Thymus (tissue), 11 donors: Measurements from ENCODE around the gene NCL. TPM values are rescaled to one million over a fixed set of nuclear protein-coding genes. Genes with fewer than 3 reads are reported as not detected.

Experiments
- DNase-seq, 9 donors: peaks; one replicate each; pipeline ENCODE4 v3.0.0-alpha.2; 2013; ENCODE audit warnings: low spot score in 9 of 9, low read depth in 6 of 9, missing footprints in 1 of 9
- H3K27ac ChIP-seq, 2 donors: one replicate each; pipeline ENCODE4 v1.5.1; 2013; ENCODE audit warnings: control low read depth in 1 of 2, low read depth in 1 of 2, low read length in 1 of 2, mild to moderate bottlenecking in 1 of 2, moderate library complexity in 1 of 2
- H3K27me3 ChIP-seq, 2 donors: one replicate each; pipeline ENCODE4 v1.5.1; 2013; ENCODE audit warnings: low read length in 1 of 2; ENCODE audit not compliant: control insufficient read depth in 2 of 2, insufficient read depth in 1 of 2
- H3K36me3 ChIP-seq, 2 donors: one replicate each; pipeline ENCODE4 v1.5.1; 2013; ENCODE audit warnings: low read length in 1 of 2, mild to moderate bottlenecking in 1 of 2, moderate library complexity in 1 of 2; ENCODE audit not compliant: control insufficient read depth in 2 of 2, insufficient read depth in 2 of 2
- H3K4me1 ChIP-seq, 2 donors: one replicate each; pipeline ENCODE4 v1.5.1; 2013; ENCODE audit warnings: low read length in 2 of 2; ENCODE audit not compliant: control insufficient read depth in 2 of 2, insufficient read depth in 2 of 2
- H3K4me3 ChIP-seq, 2 donors: one replicate each; pipeline ENCODE4 v1.5.1; 2013; ENCODE audit warnings: low read length in 2 of 2, control low read depth in 1 of 2, mild to moderate bottlenecking in 1 of 2
- H3K9me3 ChIP-seq, 2 donors: one replicate each; pipeline ENCODE4 v1.5.1; 2013; ENCODE audit warnings: low read length in 1 of 2, mild to moderate bottlenecking in 1 of 2; ENCODE audit not compliant: control insufficient read depth in 2 of 2, insufficient read depth in 1 of 2
- WGBS: extraction: QIAGEN DNeasy Blood & Tissue Kit; methylation state at CpG from one replicate; pipeline ENCODE4 v1.1.7; 2013; 5-methylcytosine and 5-hydroxymethylcytosine counted together
- polyA plus RNA-seq: library from polyadenylated mRNA; stranded (reverse); fragments of 200-250 nt; gene quantifications from one replicate; pipeline ENCODE4 v1.2.3, GENCODE V29; 2013
- total RNA-seq: library from RNA; stranded (reverse); fragments of 120-200 nt; gene quantifications from one replicate; pipeline ENCODE4 v1.2.4, GENCODE V29; 2013
- donor health status: healthy.

The NCL gene
- total and polyA plus RNA-seq, 2 donors = 177 to 185 TPM

DNA sequence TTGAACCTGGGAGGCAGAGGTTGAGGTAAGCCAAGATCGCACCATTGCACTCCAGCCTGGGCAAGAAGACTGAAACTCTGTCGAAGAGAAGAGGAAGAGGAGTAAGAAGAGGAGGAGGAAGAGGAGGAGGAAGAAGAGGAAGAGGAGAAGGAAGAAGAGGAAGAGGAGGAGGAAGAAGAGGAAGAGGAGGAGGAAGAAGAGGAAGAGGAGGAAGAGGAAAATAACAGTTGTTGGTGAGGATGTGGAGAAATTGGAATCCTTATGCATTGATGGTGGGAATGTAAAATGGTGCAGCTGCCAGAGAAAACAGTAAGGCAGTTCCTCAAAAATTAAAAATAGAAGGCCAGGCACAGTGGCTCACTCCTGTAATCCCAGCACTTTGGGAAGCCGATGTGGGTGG lies 8.5 kb upstream of the NCL start:
- Histone ChIP-seq H3K4me1 (peaks cover 0 to 6% of the 10 kb centered on the region in 2 donors), H3K27me3 (no peaks in the 10 kb centered on the region), H3K36me3 (no peaks in the 10 kb centered on the region), H3K9me3 (no peaks in the 10 kb centered on the region), H3K4me3 (no peak overlapping the region), H3K27ac (no peak overlapping the region)
- no peak for DNase-seq
- WGBS = 95% methylated on average over 3 of the region's 3 CpGs

DNA sequence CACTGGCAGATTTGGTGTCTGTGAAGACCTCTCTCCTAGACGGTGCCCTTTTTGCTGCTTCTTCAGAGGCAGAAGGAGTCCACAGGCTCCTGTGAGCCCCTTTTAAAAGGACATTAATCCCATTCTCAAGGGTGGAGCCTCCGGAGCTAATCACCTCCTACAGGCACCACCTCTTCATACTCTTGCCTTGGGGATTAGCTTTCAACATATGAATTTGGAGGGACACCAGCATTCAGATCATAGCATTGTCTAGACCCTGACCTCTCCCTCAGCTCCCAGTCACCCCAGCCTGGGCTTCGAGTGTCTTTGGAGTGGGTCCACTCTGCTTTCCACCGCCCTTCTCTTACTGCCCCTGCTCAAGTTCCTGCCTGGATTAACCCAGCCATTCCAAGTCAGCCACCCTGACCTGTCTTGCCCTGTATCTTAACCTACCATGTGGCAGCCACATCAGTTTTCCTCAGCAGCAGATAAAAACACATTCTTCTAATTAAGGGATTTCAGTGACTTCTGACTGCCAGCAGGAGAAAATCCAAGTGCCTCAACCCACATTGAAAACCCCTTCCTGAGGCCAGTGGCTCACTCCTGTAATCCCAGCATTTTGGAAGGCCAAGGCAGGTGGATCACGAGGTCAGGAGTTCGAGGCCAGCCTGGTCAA lies 6.1 kb upstream of the NCL start:
- Histone ChIP-seq H3K4me1 (peaks cover under 1 to 9% of the 10 kb centered on the region in 2 donors), H3K27ac (no peak overlapping the region), H3K9me3 (no peaks in the 10 kb centered on the region), H3K4me3 (no peak overlapping the region), H3K27me3 (no peaks in the 10 kb centered on the region), H3K36me3 (no peaks in the 10 kb centered on the region)
- no peak for DNase-seq
- WGBS = 96% methylated on average over 6 of the region's 6 CpGs

DNA sequence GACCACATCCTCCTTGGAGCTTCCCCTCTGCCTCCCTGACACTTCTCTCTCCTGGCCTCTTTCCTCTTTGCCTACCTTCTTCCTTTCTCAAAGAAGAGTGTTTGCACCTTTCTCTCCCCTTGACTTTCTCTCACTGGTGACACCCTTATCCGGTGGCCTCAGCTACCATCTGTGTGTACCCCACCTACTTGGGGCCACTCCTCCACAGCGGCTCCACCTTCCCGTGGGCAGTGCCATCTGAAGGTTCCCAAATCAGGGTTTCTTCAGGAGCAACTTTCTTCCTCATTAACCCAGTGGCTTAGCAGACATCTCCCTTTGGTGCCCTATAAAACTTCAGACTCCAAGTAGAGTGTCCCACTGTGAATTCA lies 5.3 kb upstream of the NCL start:
- H3K27ac ChIP-seq = no peak overlapping the region
- peaks cover 5 to 13% of the 10 kb centered on the region in 2 donors for H3K4me1 ChIP-seq
- WGBS = 62% methylated on average over 3 of the region's 3 CpGs
- DNase-seq = no peak
- H3K36me3 ChIP-seq = no peaks in the 10 kb centered on the region
- H3K9me3 ChIP-seq = no peaks in the 10 kb centered on the region
- no peaks in the 10 kb centered on the region for H3K27me3 ChIP-seq
- no peak overlapping the region for H3K4me3 ChIP-seq

DNA sequence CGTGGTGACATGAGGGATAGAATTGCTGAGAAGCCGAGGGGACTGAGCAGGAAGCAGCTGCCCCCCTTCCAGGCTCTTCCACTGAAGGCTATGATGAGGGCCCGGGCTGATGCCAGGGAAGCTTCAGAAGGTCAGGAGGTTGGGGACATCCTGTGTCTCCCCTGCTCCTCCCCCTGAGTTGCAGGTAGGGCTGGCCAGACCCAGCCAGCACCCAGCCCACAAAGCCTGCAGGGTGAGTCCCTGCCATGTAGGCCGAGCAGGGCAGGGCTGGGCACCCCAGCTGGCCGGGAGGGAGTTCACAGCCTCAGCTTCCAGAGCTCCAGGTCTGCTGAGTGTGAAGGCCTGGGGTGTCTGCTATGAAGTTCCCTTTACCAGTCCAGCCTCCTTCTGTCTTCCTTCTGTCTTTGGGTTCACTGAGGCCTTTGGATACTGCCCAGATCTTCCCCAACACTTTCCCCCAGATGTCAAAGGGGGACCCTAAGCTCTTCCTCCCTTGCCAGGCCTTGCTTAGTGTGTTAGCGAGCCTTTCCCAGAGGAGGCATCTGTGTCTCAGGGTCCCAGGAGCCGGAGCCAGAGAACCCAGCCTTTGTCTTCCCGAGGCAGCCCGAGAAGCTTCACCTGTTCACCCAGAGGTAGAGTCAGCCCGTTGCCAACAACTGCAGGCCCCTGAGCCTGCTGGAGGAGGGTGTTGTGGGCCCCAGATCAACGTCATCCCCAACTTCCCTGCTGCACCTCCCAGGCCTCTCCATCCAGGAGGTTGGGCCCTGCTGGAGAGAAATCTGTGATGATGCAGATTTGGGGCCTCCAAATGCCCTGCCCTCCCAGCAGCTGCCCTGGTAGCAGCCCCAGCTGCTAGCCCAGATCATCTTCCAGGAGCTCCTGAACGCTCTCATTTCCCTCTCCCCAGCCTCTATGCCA lies 3.6 kb upstream of the NCL start:
- H3K27me3 ChIP-seq = no peaks in the 10 kb centered on the region
- no peak overlapping the region for H3K4me3 ChIP-seq
- H3K27ac ChIP-seq = no peak overlapping the region
- peaks cover 8 to 24% of the 10 kb centered on the region in 2 donors for H3K4me1 ChIP-seq
- no peak for DNase-seq
- 92% methylated on average over 12 of the region's 12 CpGs for WGBS
- no peaks in the 10 kb centered on the region for H3K9me3 ChIP-seq
- H3K36me3 ChIP-seq = peaks cover 0 to 5% of the 10 kb centered on the region in 2 donors

DNA sequence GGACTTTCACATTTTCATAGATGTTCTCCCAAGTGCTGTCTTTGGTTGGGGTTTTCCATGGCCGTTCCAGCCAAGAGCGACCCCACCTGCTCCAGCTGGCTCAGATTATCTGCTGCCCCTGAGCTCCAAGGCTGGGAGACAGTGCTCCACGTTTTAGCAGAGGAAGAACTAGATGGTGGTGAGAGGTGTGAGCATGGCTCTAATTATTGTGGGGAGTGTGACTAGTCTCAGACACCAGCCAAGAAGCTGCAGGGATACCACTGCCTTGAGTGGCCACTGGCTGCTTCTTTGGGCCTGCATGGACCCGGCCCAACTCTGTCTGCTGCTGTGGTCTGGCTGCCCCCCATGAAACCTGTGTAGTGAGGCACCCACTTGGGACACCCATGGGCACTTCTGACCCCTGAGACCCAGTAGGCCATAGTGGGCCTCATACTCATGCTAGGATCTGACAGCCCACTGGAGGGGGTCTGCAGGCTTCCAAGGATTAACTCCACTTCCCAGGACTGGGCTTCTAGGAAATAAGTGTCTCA lies 2.8 kb upstream of the NCL start:
- H3K4me3 ChIP-seq = no peak overlapping the region
- H3K9me3 ChIP-seq = no peaks in the 10 kb centered on the region
- no peak overlapping the region for H3K27ac ChIP-seq
- DNase-seq = no peak
- peaks cover 15 to 31% of the 10 kb centered on the region in 2 donors for H3K4me1 ChIP-seq
- H3K27me3 ChIP-seq = no peaks in the 10 kb centered on the region
- WGBS = 96% methylated on average over 4 of the region's 4 CpGs
- peaks cover 4 to 13% of the 10 kb centered on the region in 2 donors for H3K36me3 ChIP-seq

DNA sequence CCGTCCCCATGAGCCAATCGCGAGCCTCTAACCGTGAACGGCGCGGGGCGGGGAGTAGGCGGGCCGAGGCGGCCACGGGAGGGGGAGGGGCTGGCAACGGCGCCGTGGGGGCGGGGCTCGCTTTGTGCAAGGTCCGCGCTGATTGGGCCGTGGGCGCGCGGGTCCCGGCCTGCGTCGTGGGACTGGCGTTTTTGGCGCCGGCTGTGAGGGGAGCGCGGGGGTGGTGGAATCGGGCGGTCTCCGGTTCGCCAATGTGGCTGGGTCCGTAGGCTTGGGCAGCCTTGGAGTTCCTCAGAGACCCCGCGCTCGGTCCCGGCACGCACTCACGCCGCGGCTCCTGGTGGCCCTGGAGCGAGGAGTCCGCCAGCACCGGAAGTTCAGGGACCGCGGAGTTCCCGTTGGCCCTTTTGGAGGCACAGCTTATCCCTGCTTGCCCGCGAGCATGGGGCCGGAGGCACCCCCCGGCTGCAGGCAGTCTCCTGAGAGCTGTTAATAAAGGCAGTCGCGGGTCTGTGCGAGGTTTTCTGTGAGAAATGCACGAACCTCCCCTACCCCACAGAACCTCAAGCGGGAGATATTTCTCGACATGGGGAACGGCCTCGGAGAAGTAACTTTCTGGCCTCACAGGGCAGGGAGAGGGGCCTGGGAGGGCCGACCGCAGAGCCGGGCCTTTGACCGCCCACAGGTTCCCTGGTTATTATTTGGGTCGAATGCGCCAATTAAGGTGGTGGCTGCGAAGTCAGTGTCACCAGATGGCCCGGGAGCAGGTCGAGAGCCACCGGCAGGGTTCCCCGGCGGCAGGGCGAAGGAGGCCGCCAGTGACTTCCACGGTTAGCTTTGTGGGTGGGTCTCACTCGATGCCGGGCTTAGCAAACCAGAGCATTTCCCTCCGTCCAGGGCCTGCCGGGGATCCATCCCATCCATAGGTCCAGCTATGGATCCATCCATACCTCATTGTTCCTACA lies 574 bp upstream of the NCL start:
- Histone ChIP-seq H3K27ac (peak overlapping the region; percentile 98 to 100), H3K4me3 (peak overlapping the region; percentile 79), H3K27me3 (no peaks in the 10 kb centered on the region), H3K9me3 (no peaks in the 10 kb centered on the region), H3K36me3 (peaks cover 23 to 35% of the 10 kb centered on the region in 2 donors), H3K4me1 (peaks cover 15 to 38% of the 10 kb centered on the region in 2 donors)
- peak in 6 of 9 donors; percentile 60 to 98 (median 95) for DNase-seq
- WGBS = 1% methylated on average over 81 of the region's 81 CpGs

DNA sequence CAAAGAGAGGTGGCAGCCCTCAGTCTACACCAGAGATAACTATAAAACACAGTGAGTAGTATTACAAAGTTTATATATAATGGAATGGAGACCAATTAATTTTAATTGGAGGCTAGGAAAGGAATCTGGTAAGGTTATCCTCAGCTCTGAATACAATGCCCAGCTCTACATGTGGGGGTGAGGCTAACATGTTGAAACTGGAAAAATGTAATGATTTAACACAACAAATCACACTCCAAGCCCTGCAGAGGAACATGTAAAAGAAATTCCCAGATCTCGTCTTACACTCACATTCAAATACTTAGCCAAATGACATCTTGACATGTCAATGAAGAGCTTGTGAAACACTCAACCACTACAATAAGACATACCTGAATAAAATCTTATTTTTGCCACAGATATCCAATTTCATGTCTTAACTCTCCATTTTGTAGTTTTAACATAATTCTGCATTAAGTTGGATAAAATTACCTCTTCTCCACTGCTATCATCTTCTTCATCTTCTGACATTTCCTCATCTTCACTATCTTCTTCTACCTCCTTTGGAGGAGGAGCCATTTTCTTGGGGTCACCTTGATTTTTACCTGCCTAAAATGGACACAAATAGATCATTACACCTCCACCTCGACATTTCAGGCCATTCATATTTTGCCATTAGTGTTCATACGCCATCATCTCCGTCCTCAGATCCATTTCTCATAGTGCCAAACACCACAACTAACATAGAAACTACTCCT lies 1.4 kb downstream of the NCL start:
- 12% methylated on average over 4 of the region's 4 CpGs for WGBS
- peak overlapping the region; percentile 79 for H3K4me3 ChIP-seq
- H3K9me3 ChIP-seq = no peaks in the 10 kb centered on the region
- DNase-seq = no peak
- H3K36me3 ChIP-seq = peaks cover 42 to 55% of the 10 kb centered on the region in 2 donors
- peak overlapping the region in 1 of 2 donors; percentile 100 for H3K27ac ChIP-seq
- H3K4me1 ChIP-seq = peaks cover 15 to 33% of the 10 kb centered on the region in 2 donors
- no peaks in the 10 kb centered on the region for H3K27me3 ChIP-seq

DNA sequence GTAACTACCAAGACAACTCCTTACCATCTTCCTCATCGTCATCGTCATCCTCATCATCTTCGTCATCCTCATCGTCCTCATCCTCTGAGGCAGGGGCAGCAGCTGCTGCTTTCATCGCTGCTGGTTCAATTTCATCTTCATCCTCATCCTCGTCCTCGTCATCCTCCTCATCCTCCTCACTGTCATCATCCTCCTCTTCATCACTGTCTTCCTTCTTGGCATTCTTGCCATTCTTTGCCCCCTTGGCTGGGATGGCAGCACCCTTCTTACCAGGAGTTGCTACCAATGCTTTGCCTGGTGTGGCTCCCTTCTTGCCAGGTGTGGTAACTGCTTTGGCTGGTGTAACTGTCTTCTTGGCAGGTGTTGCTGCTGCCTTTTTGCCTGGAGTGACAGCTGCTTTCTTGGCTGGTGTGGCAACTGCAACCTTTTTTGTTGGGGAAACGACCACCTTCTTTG lies 2.7 kb downstream of the NCL start:
- no peak for DNase-seq
- Histone ChIP-seq H3K4me3 (no peak overlapping the region), H3K27me3 (no peaks in the 10 kb centered on the region), H3K9me3 (no peaks in the 10 kb centered on the region), H3K27ac (no peak overlapping the region), H3K4me1 (peaks cover 15 to 33% of the 10 kb centered on the region in 2 donors), H3K36me3 (peaks cover 48 to 68% of the 10 kb centered on the region in 2 donors)
- 86% methylated on average over 8 of the region's 8 CpGs for WGBS
